ENCODE data around the gene SUPT20H. TPM values are rescaled to one million over a fixed set of nuclear protein-coding genes. Genes with fewer than 3 reads are reported as not detected.

The SUPT20H gene
- total and polyA plus RNA-seq, 2 of the 4 experiments (the other 2 are of a cell fraction): 46.6 to 55.1 TPM

GRCh38 chr13:37009692-37010091 lies 49.8 kb downstream of the SUPT20H start:
- Histone ChIP-seq H3K4ac (ENCODE audit: low read depth, low read length) (no peak overlapping the region), H3K4me1 (ENCODE audit: control insufficient read depth, insufficient read depth, low read length) (peaks cover 1% of the 10 kb centered on the region; the same call in 1 of the 2 replicates), H4K5ac (ENCODE audit: low read depth, low read length) (no peak overlapping the region), H3K27me3 (ENCODE audit: control insufficient read depth, insufficient read depth, low read length) (no peaks in the 10 kb centered on the region), H3K14ac (replicated peaks; ENCODE audit: low read depth, low read length) (no peak overlapping the region), H2AFZ (replicated peaks; ENCODE audit: low read length, poor library complexity) (no peak overlapping the region), H3K9me1 (ENCODE audit: insufficient read depth, low read length) (no peaks in the 10 kb centered on the region), H3K18ac (ENCODE audit: low read depth, low read length) (no peak overlapping the region), H3K9ac (ENCODE audit: low read depth, low read length) (no peak overlapping the region), H3K27ac (ENCODE audit: insufficient read depth, low read length) (no peak overlapping the region), H2BK15ac (ENCODE audit: low read depth, low read length) (no peak overlapping the region), H4K8ac (ENCODE audit: low read depth in 2 of 2, low read length in 2 of 2) (no peak overlapping the region), H4K91ac (ENCODE audit: insufficient read depth, low read depth, low read length) (no peak overlapping the region), H2BK120ac (ENCODE audit: low read depth, low read length) (no peak overlapping the region), H2BK20ac (ENCODE audit: low read depth, low read length) (no peak overlapping the region), H3K4me3 (ENCODE audit: insufficient read depth, low read depth, low read length) (no peak overlapping the region), H2BK5ac (ENCODE audit: low read depth, low read length, poor library complexity, severe bottlenecking) (no peak overlapping the region), H3K4me2 (ENCODE audit: low read depth, low read length) (no peak overlapping the region), H3K36me3 (ENCODE audit: control insufficient read depth, insufficient read depth, low read length) (peaks cover 30% of the 10 kb centered on the region), H4K20me1 (ENCODE audit: insufficient read depth, low read length) (no peaks in the 10 kb centered on the region), H3K9me3 (ENCODE audit: control insufficient read depth, insufficient read depth, low read length) (no peaks in the 10 kb centered on the region), H2AK5ac (ENCODE audit: low read depth, low read length) (no peak overlapping the region), H3K79me1 (ENCODE audit: low read depth in 1 of 2, low read length in 2 of 2) (peaks cover 7 to 9% of the 10 kb centered on the region in 2 experiments; a peak in 1 of 4 replicates), H2AK9ac (replicated peaks; ENCODE audit: low read depth, low read length, poor library complexity) (no peak overlapping the region), H3K23ac (ENCODE audit: low read depth, low read length) (no peak overlapping the region), H3K56ac (ENCODE audit: extremely low read depth, insufficient read depth, low read length) (no peak overlapping the region)
- DNase-seq: no peak
- in situ Hi-C loops (cut with MboI; ENCODE audit: low sequenced_read_pairs): no loop called here
- ChIA-PET POLR2A (ENCODE audit: unreplicated experiment) (no interaction called here), CTCF (no interaction called here)
- no peak for ATAC-seq (ENCODE audit: low read depth)
- WGBS, 2 experiments (ENCODE audit: extremely low coverage in 2 of 2, insufficient read length in 1 of 2): 80% methylated on average over 1 of the region's 5 CpGs; no CpG with 5 or more reads in 1 of the 2 experiments
- intact Hi-C loops (cut with micrococcal nuclease): loop anchor here (5.0 kb wide), 1 partner anchor 38 kb away; no protein-coding TSS in a partner anchor
- dilution Hi-C loops (cut with HindIII; ENCODE audit: low sequenced_read_pairs, unreplicated experiment): no loop called here
- no TSS peak for BruUV-seq (replicated peaks)
- TF ChIP-seq SMC3 (IDR thresholded peaks at IDR 0.05; ENCODE audit: low read depth, low read length) (no peak), POLR2A (IDR thresholded peaks at IDR 0.05; ENCODE audit: low read depth, low read length) (no peak), RAD21 (IDR thresholded peaks at IDR 0.05; ENCODE audit: low read length) (no peak), CTCF (conservative IDR thresholded peaks at IDR 0.05; ENCODE audit: low read depth, low read length) (no peak), MAZ (IDR thresholded peaks at IDR 0.05; ENCODE audit: borderline replicate concordance, low read depth, low read length) (no peak), FOS (IDR thresholded peaks at IDR 0.05; ENCODE audit: low read depth, low read length) (no peak), RFX5 (IDR thresholded peaks at IDR 0.05; ENCODE audit: low read depth, low read length) (no peak), ELK1 (IDR thresholded peaks at IDR 0.05; ENCODE audit: borderline replicate concordance, low read depth, low read length) (no peak), CEBPB (IDR thresholded peaks at IDR 0.05; ENCODE audit: low read depth, low read length) (no peak), MAFK (IDR thresholded peaks at IDR 0.05; ENCODE audit: low read depth, low read length) (no peak), BHLHE40 (IDR thresholded peaks at IDR 0.05; ENCODE audit: low read depth, low read length) (no peak), RCOR1 (IDR thresholded peaks at IDR 0.05; ENCODE audit: insufficient replicate concordance, low read length) (no peak), USF2 (IDR thresholded peaks at IDR 0.05; ENCODE audit: low read depth, low read length) (no peak)

All from IMR-90 (cell line).